OCI-LY7 (cell line): Measurements from ENCODE around the gene PET100. TPM values are rescaled to one million over a fixed set of nuclear protein-coding genes. Genes with fewer than 3 reads are reported as not detected.

ENCODE experiments used
- BruUV-seq: library from RNA; stranded (reverse); fragments of 400-500 nt; replicated peaks from 2 replicates; lab custom pipeline; 2021; lab: Mats Ljungman, UMichigan
- CTCF ChIA-PET: fragments of 300-600 bp; sonication (Branson Sonifier 250); formaldehyde crosslinking; loops from one replicate; lab custom pipeline; 2022; ENCODE audit warnings: antibody characterized with exemption; ENCODE audit not compliant: unreplicated experiment; lab: Charles Lee
- POLR2A ChIA-PET: fragments of 300-600 bp; sonication (Branson Sonifier 250); formaldehyde crosslinking; loops from one replicate; lab custom pipeline; 2022; ENCODE audit warnings: antibody characterized with exemption; lab: Charles Lee
- DNase-seq: peaks from one replicate; pipeline ENCODE4 v3.0.0-alpha.2; 2015; ENCODE audit warnings: low spot score
- H2AFZ ChIP-seq: fragments of 200-600 bp; sonication (generic), shearing (Covaris generic); 2 replicates; pipeline ENCODE4 v1.6.1; 2014; ENCODE audit warnings: mild to moderate bottlenecking, antibody characterized with exemption, low read length, moderate library complexity
- H3K27ac ChIP-seq: fragments of 200-600 bp; sonication (generic); 2 replicates; pipeline ENCODE4 v1.5.1; 2014; ENCODE audit warnings: mixed run types, low read depth, mild to moderate bottlenecking, moderate library complexity, low read length, inconsistent platforms; ENCODE audit not compliant: poor library complexity, severe bottlenecking
- H3K36me3 ChIP-seq: fragments of 200-600 bp; sonication (generic); 2 replicates; pipeline ENCODE4 v1.6.1; 2014; ENCODE audit warnings: mild to moderate bottlenecking, antibody characterized with exemption, low read length, moderate library complexity, mixed read lengths; ENCODE audit not compliant: insufficient read depth
- H3K4me1 ChIP-seq: fragments of 200-600 bp; sonication (generic); 2 replicates; pipeline ENCODE4 v1.5.1; 2014; ENCODE audit warnings: mild to moderate bottlenecking, low read length; ENCODE audit not compliant: insufficient read depth, poor library complexity, severe bottlenecking
- H3K4me2 ChIP-seq: fragments of 200-600 bp; sonication (generic); 2 replicates; pipeline ENCODE4 v1.6.1; 2014; ENCODE audit warnings: mild to moderate bottlenecking, low read length
- H3K4me3 ChIP-seq: fragments of 200-600 bp; sonication (generic); 2 replicates; pipeline ENCODE4 v1.5.1; 2014; ENCODE audit warnings: mild to moderate bottlenecking, low read depth, low read length; ENCODE audit not compliant: poor library complexity, severe bottlenecking
- H3K79me2 ChIP-seq: fragments of 200-600 bp; sonication (generic); 2 replicates; pipeline ENCODE4 v1.6.1; 2016; ENCODE audit warnings: low read depth, mild to moderate bottlenecking, low read length, moderate library complexity, mixed read lengths; ENCODE audit not compliant: insufficient read depth
- H3K9me2 ChIP-seq: fragments of 200-600 bp; sonication (generic); 2 replicates; pipeline ENCODE4 v1.6.1; 2016; ENCODE audit warnings: mild to moderate bottlenecking, low read length, mixed read lengths; ENCODE audit not compliant: insufficient read depth
- H3K9me3 ChIP-seq: fragments of 200-600 bp; sonication (generic); 2 replicates; pipeline ENCODE4 v1.6.1; 2014; ENCODE audit warnings: mild to moderate bottlenecking, mixed run types, low read length, mixed read lengths
- H4K20me1 ChIP-seq: fragments of 200-600 bp; sonication (generic); 2 replicates; pipeline ENCODE4 v1.6.1; 2014; ENCODE audit warnings: mild to moderate bottlenecking, antibody characterized with exemption, low read length, moderate library complexity, mixed read lengths; ENCODE audit not compliant: insufficient read depth
- CTCF ChIP-seq: fragments of 200-600 bp; sonication (generic); conservative IDR thresholded peaks from 2 replicates; pipeline ENCODE4 v1.5.1; 2014; ENCODE audit warnings: mild to moderate bottlenecking, antibody characterized with exemption, low read length, moderate library complexity, mixed read lengths
- EZH2phosphoT487 ChIP-seq: fragments of 200-600 bp; sonication (generic); IDR thresholded peaks from 2 replicates; pipeline ENCODE4 v1.6.1; 2018; ENCODE audit warnings: low read depth, borderline replicate concordance, mild to moderate bottlenecking, mixed run types, antibody characterized with exemption, low read length, moderate library complexity, mixed read lengths
- intact Hi-C: fragments of 100-400 bp; cut with micrococcal nuclease; formaldehyde crosslinking; loops from one replicate; pipeline ENCODE4 v1.10.0; 2022; ENCODE audit not compliant: unreplicated experiment
- total RNA-seq, 2 experiments: library from RNA; depleted of rRNA in 1 of 2; stranded (reverse); fragments of >200 nt in 1 of 2; shearing (Covaris generic) in 1 of 2; gene quantifications; 2 replicates each; pipeline ENCODE4 v1.2.3, GENCODE V29; 2014 to 2022

The PET100 gene
- total RNA-seq, 2 experiments from 2014 or later, result 48.8 to 118 TPM

GRCh38 chr19:7618771-7619510 is 10.7 kb upstream of the PET100 start:
- no TSS peak for BruUV-seq
- H3K9me3 ChIP-seq, result no peaks in the 10 kb centered on the region
- POLR2A ChIA-PET, result no interaction called here

GRCh38 chr19:7619671-7620441 is 9.7 kb upstream of the PET100 start:
- ChIA-PET CTCF (no interaction called here), POLR2A (no interaction called here)
- peaks cover 32% of the 10 kb centered on the region for H3K36me3 ChIP-seq
- H4K20me1 ChIP-seq, result no peaks in the 10 kb centered on the region
- no peaks in the 10 kb centered on the region for H3K79me2 ChIP-seq
- no peak overlapping the region for H3K4me3 ChIP-seq
- TF ChIP-seq EZH2phosphoT487 (no peak), CTCF (no peak)
- no peaks in the 10 kb centered on the region for H3K9me2 ChIP-seq
- intact Hi-C loops, result no loop called here
- BruUV-seq, result no TSS peak
- no peak overlapping the region for H3K4me2 ChIP-seq
- DNase-seq, result no peak
- no peaks in the 10 kb centered on the region for H3K4me1 ChIP-seq
- H3K9me3 ChIP-seq, result no peaks in the 10 kb centered on the region
- no peak overlapping the region for H2AFZ ChIP-seq
- no peak overlapping the region for H3K27ac ChIP-seq

More at GRCh38 chr19:7618771-7619510, 10.7 kb upstream of the PET100 start:
- intact Hi-C loops, result no loop called here
- H4K20me1 ChIP-seq, result no peaks in the 10 kb centered on the region
- H3K4me1 ChIP-seq, result no peaks in the 10 kb centered on the region
- H3K27ac ChIP-seq, result no peak overlapping the region
- no peaks in the 10 kb centered on the region for H3K9me2 ChIP-seq
- no peaks in the 10 kb centered on the region for H3K79me2 ChIP-seq
- TF ChIP-seq CTCF (no peak), EZH2phosphoT487 (no peak)
- no peak overlapping the region for H3K4me2 ChIP-seq
- no peak for DNase-seq
- CTCF ChIA-PET, result no interaction called here
- H3K36me3 ChIP-seq, result peaks cover 32% of the 10 kb centered on the region
- H3K4me3 ChIP-seq, result no peak overlapping the region
- H2AFZ ChIP-seq, result no peak overlapping the region
